Measurements from ENCODE around the gene THAP11. TPM values are rescaled to one million over a fixed set of nuclear protein-coding genes. Genes with fewer than 3 reads are reported as not detected.
A peak's percentile ranks its signal among the peaks of the same experiment; 100 is the strongest.

The THAP11 gene
- 100 to 1,000 TPM in 1 of 4 donors, 10 to 100 TPM in 3; 61.3 to 102 (median 75.9) TPM for total RNA-seq

DNA sequence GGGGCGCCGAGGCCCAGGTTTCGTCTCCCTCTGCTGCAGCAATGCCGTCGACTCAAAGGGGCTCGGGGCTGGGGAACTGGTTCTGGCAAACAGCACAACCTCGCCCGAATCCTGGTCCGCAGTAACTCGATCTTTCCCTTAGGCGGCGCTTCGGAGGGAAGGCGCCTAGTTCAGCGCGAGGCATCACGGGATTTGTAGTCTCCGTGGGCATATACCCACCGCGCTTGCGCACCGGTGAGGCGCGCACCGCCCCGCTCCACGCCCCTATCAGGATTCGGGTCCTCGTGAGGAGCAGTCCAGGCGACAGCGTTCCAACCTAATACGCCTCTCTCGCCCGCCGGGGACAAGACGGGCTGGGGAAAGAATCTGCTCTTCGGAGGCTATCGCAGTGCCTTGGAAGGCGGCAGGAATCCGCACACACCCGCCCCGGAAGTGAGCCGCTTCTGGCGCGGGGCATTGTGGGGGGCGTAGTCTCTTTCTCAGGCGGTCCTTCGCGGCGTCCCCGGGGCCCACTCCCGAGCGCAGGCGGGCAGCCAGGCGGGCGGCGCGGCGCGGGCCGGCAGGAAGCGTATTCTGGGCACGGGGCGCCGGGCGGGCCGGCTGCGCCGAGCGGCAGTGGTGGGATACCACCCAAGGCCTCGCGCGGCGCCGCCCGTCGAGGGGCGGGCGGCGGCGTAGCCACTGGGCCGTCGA lies at the start of gene THAP11:
Gene THAP11, plus strand, starts transcription at position 505 of the 693 bp plus-strand sequence. CDS start 235 bp downstream, outside the sequence.
- H3K4me3 ChIP-seq (ENCODE audit: low read depth, poor library complexity, severe bottlenecking) = peak within 1 kb of the TSS; percentile 65
- intact Hi-C loops (cut with DNase I; ENCODE audit: low total_unique reads) = no loop called here
- WGBS, 2 donors = 0 to 1% methylated on average over 62 to 64 of the region's 83 CpGs
- peak; percentile 95 to 98 for DNase-seq (ENCODE audit: low spot score in 2 of 2)
- TF ChIP-seq CTCF (IDR thresholded peaks at IDR 0.05) (peak in 1 of 3 donors; percentile 65), POLR2A (IDR thresholded peaks at IDR 0.05) (no peak)

GRCh38 chr16:67796099-67796718 lies 45.9 kb upstream of the THAP11 start:
- no peak for DNase-seq (ENCODE audit: low spot score in 2 of 2)
- H3K4me3 ChIP-seq (ENCODE audit: low read depth, poor library complexity, severe bottlenecking) = no peak overlapping the region
- TF ChIP-seq POLR2A (IDR thresholded peaks at IDR 0.05) (no peak), CTCF (IDR thresholded peaks at IDR 0.05) (no peak)
- WGBS, 2 donors = 95 to 98% methylated on average over 5 of the region's 5 CpGs
- intact Hi-C loops (cut with DNase I; ENCODE audit: low total_unique reads) = no loop called here

DNA sequence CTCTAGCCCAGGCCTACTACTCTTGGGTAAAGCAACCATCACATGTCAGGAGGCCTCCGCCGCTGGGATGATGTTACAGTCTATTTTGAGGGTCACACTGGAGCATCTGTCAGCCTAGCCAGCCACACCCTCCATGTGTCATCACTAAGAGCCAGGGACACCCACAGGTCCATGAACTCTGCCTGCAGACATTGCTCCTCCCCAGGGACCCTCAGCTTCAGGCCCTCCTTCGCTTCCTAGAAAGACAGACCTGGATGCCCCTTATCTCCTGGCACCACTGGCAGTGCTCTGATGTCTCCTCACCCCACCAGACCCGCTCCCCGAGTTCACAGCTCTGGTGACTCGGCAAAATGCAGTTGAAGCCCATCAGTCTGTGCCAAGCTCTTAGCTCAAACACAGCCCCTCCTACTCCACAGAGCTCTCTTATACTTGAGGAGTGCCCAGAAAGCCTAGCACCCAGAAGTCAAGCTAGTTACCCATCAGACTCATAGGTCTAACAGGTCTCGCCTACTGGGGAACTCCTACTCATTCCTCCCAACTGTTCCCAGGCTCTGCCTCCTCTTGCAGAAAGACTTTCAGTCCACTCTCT lies 41.7 kb upstream of the THAP11 start:
- WGBS, 2 donors = 65 to 68% methylated on average over 7 of the region's 7 CpGs
- intact Hi-C loops (cut with DNase I; ENCODE audit: low total_unique reads) = no loop called here
- TF ChIP-seq POLR2A (IDR thresholded peaks at IDR 0.05) (no peak), CTCF (IDR thresholded peaks at IDR 0.05) (no peak)
- no peak overlapping the region for H3K4me3 ChIP-seq (ENCODE audit: low read depth, poor library complexity, severe bottlenecking)
- DNase-seq (ENCODE audit: low spot score in 2 of 2) = peak; percentile 28 to 86

GRCh38 chr16:67801241-67801640 lies 40.9 kb upstream of the THAP11 start:
- intact Hi-C loops (cut with DNase I; ENCODE audit: low total_unique reads) = no loop called here
- no peak overlapping the region for H3K4me3 ChIP-seq (ENCODE audit: low read depth, poor library complexity, severe bottlenecking)
- no peak for DNase-seq (ENCODE audit: low spot score in 2 of 2)
- WGBS, 2 donors = 83 to 100% methylated on average over 1 of the region's 1 CpG
- TF ChIP-seq CTCF (IDR thresholded peaks at IDR 0.05) (no peak), POLR2A (IDR thresholded peaks at IDR 0.05) (no peak)

- TF ChIP-seq CTCF (IDR thresholded peaks at IDR 0.05) = no peak
- no peak for TF ChIP-seq POLR2A (IDR thresholded peaks at IDR 0.05)
- DNase-seq (ENCODE audit: low spot score in 2 of 2) = no peak
- WGBS, 2 donors = 87 to 97% methylated on average over 2 of the region's 2 CpGs
- intact Hi-C loops (cut with DNase I; ENCODE audit: low total_unique reads) = no loop called here
- no peak overlapping the region for H3K4me3 ChIP-seq (ENCODE audit: low read depth, poor library complexity, severe bottlenecking)
These were observed 40.2 kb upstream of the THAP11 start for GRCh38 chr16:67801883-67802282.
